Neural crest cell (in vitro differentiated cells): ENCODE data around the gene ZNF592. TPM values are rescaled to one million over a fixed set of nuclear protein-coding genes. Genes with fewer than 3 reads are reported as not detected.

ENCODE experiments used
- DNase-seq: peaks from one replicate; pipeline ENCODE4 v3.0.0; 2021; ENCODE audit warnings: low read depth, mixed read lengths, low spot score
- H3K27ac Mint-ChIP-seq: one replicate; pipeline ENCODE4 v1.8.0; 2021; ENCODE audit warnings: mild to moderate bottlenecking, mixed read lengths; ENCODE audit not compliant: unreplicated experiment
- H3K27me3 Mint-ChIP-seq: 2 replicates; pipeline ENCODE4 v1.8.0; 2021; ENCODE audit warnings: low read depth, mild to moderate bottlenecking, mixed read lengths
- H3K36me3 Mint-ChIP-seq: 2 replicates; pipeline ENCODE4 v1.8.0; 2021; ENCODE audit warnings: low read depth, mild to moderate bottlenecking, mixed read lengths
- H3K4me1 Mint-ChIP-seq: 2 replicates; pipeline ENCODE4 v1.8.0; 2021; ENCODE audit warnings: mixed read lengths
- H3K4me3 Mint-ChIP-seq: one replicate; pipeline ENCODE4 v1.8.0; 2021; ENCODE audit warnings: mild to moderate bottlenecking, mixed read lengths
- H3K9me3 Mint-ChIP-seq: 2 replicates; pipeline ENCODE4 v1.8.0; 2021; ENCODE audit warnings: mixed read lengths
- CTCF ChIP-seq: fragments of 200-600 bp; sonication (generic); conservative IDR thresholded peaks from 2 replicates; pipeline ENCODE4 v1.5.0; 2021; ENCODE audit warnings: antibody characterized with exemption, mild to moderate bottlenecking
- total RNA-seq: library from RNA; stranded (reverse); gene quantifications from 2 replicates; pipeline ENCODE4 v1.2.1, GENCODE V29; 2021

Gene ZNF592
- total RNA-seq, 1 donor from 2014 or later = 34.7 TPM

DNA sequence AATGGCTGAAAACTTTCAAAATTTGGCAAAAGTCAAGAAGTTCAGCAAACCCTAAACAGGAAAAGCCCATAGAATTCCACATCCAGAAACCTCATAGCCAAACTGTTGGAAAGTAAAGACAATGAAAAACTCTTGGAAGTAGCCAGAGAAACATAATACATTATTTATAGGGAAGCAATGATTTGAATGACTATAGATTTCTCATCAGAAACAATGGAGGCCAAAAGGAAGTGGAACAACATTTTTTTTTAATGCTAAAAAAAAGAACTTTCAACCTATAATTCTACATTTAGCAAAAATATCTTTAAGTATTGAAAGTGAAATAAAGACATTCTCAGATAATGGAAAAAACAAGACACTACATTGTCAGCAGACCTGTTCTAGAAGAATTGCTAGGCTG lies 99.0 kb downstream of the ZNF592 start:
- Mint-ChIP-seq H3K36me3 (peaks cover 11% of the 10 kb centered on the region), H3K4me1 (no peaks in the 10 kb centered on the region)

DNA sequence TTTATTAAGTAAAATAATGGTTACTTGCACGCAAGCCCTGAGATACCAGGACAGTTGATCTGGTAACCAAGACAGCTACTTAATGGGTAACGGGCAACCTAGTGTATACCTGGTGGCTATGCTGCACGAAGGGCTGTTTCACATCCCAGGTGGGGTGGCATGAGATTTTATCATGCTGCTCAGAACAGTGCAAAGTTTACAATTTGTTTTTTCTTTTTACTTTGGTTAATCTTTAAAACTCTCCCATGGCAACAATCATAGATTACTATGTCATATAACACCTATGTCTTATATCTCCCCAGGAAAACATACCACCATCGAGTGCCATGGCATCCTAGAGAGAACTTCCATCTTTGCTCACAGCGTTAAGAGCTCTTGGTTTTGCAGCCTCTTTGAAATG lies 103.8 kb downstream of the ZNF592 start:
- Mint-ChIP-seq H3K27ac (no peak overlapping the region), H3K36me3 (peaks cover under 1% of the 10 kb centered on the region)
- no peak for TF ChIP-seq CTCF

More for the DNA sequence above, 99.0 kb downstream of the ZNF592 start:
- H3K4me3 Mint-ChIP-seq = no peak overlapping the region
- peaks cover 7% of the 10 kb centered on the region for H3K9me3 Mint-ChIP-seq
- no peak for TF ChIP-seq CTCF
- H3K27me3 Mint-ChIP-seq = no peaks in the 10 kb centered on the region
- no peak overlapping the region for H3K27ac Mint-ChIP-seq
- no peak for DNase-seq

GRCh38 chr15:84855136-84855535 lies 106.7 kb downstream of the ZNF592 start:
- H3K27ac Mint-ChIP-seq = peak overlapping the region; percentile 9
- H3K4me1 Mint-ChIP-seq = no peaks in the 10 kb centered on the region
- no peak overlapping the region for H3K4me3 Mint-ChIP-seq
- DNase-seq = no peak
- no peak for TF ChIP-seq CTCF
- H3K9me3 Mint-ChIP-seq = no peaks in the 10 kb centered on the region
- H3K36me3 Mint-ChIP-seq = no peaks in the 10 kb centered on the region
- H3K27me3 Mint-ChIP-seq = no peaks in the 10 kb centered on the region

More for the DNA sequence above, 103.8 kb downstream of the ZNF592 start:
- no peaks in the 10 kb centered on the region for H3K27me3 Mint-ChIP-seq
- no peak overlapping the region for H3K4me3 Mint-ChIP-seq
- no peak for DNase-seq
- H3K4me1 Mint-ChIP-seq = no peaks in the 10 kb centered on the region
- peaks cover 3% of the 10 kb centered on the region for H3K9me3 Mint-ChIP-seq

GRCh38 chr15:84855765-84856164 lies 107.4 kb downstream of the ZNF592 start:
- no peaks in the 10 kb centered on the region for H3K36me3 Mint-ChIP-seq
- H3K27me3 Mint-ChIP-seq = no peaks in the 10 kb centered on the region
- TF ChIP-seq CTCF = no peak
- H3K9me3 Mint-ChIP-seq = no peaks in the 10 kb centered on the region
- no peaks in the 10 kb centered on the region for H3K4me1 Mint-ChIP-seq
- DNase-seq = no peak
- H3K27ac Mint-ChIP-seq = no peak overlapping the region
- no peak overlapping the region for H3K4me3 Mint-ChIP-seq

Other genes with a start within 250 kb of the ZNF592 start
- gene ZSCAN2, start 147.6 kb upstream of the ZNF592 start, total RNA-seq = 21.1 and 21.7 TPM in 2 replicates
- gene WDR73, start 94.3 kb upstream of the ZNF592 start, total RNA-seq = 47.1 and 53.2 TPM in 2 replicates
- 4.0 and 4.9 TPM in 2 replicates for gene NMB, start 90.4 kb upstream of the ZNF592 start, total RNA-seq
- 200 and 201 TPM in 2 replicates for gene SEC11A, start 32.5 kb upstream of the ZNF592 start, total RNA-seq
- gene ALPK3, start 68.8 kb downstream of the ZNF592 start, total RNA-seq = 3.3 and 4.4 TPM in 2 replicates
- gene SLC28A1, start 136.1 kb downstream of the ZNF592 start, total RNA-seq = not detected in 2 replicates
- 7.0 and 8.6 TPM in 2 replicates for gene PDE8A, start 233.3 kb downstream of the ZNF592 start, total RNA-seq